Ishikawa (cell line): ENCODE results near the gene TSPAN18.

Experiments used
- CEBPB ChIP-seq: IDR thresholded peaks from 2 replicates; pipeline ENCODE4 v1.6.1; 2012
- CREB1 ChIP-seq: IDR thresholded peaks from 2 replicates; pipeline ENCODE4 v1.6.1; 2012; ENCODE audit warnings: low read depth
- EGR1 ChIP-seq: IDR thresholded peaks from 2 replicates; pipeline ENCODE4 v1.6.1; 2012
- EP300 ChIP-seq: IDR thresholded peaks from 2 replicates; pipeline ENCODE4 v1.6.1; 2012; ENCODE audit warnings: borderline replicate concordance
- NFIC ChIP-seq: IDR thresholded peaks from 2 replicates; pipeline ENCODE4 v1.6.1; 2012
- RAD21 ChIP-seq: IDR thresholded peaks from 2 replicates; pipeline ENCODE4 v1.6.1; 2012; ENCODE audit warnings: low read depth
- TAF1 ChIP-seq: IDR thresholded peaks from 2 replicates; pipeline ENCODE4 v1.6.1; 2012; ENCODE audit warnings: low read depth, mild to moderate bottlenecking
- TCF12 ChIP-seq: IDR thresholded peaks from 2 replicates; pipeline ENCODE4 v1.6.1; 2012; ENCODE audit warnings: low read depth
- TEAD4 ChIP-seq: IDR thresholded peaks from 2 replicates; pipeline ENCODE4 v1.6.1; 2012
- YY1 ChIP-seq: IDR thresholded peaks from 2 replicates; pipeline ENCODE4 v1.6.1; 2012; ENCODE audit warnings: low read depth
- TF ChIP-seq, protein P1 (sequence below): IDR thresholded peaks from 2 replicates; pipeline ENCODE4 v1.6.1; 2012
- TF ChIP-seq, protein P2 (sequence below): IDR thresholded peaks from 2 replicates; pipeline ENCODE4 v1.6.1; 2012; ENCODE audit warnings: low read depth, mild to moderate bottlenecking

DNA sequence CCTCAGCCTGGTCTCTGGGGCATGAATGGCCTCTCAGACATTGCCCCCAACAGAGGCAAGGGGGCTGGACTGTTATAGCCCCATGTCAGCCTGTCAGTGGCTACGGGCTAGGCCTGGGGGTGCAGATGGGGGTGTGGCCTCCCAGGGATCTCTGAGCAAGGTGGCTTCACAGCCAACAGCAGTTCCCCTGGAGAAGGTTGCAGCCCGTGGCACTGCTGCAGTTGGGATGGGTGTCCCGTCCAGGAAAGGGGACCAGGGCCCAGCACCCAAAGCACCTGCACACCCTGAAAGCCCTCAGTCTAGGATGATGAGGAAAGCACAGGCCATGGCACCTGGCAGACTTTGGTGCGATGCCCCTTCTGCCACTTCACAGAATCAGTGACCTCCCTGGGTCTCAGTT is 122.7 kb downstream of the TSPAN18 start:
- TF ChIP-seq CEBPB (no peak), EGR1 (no peak), EP300 (no peak), RAD21 (no peak), TCF12 (no peak), YY1 (no peak), CREB1 (no peak), TAF1 (no peak), NFIC (no peak), TEAD4 (no peak)
- TF ChIP-seq, protein P1, sequence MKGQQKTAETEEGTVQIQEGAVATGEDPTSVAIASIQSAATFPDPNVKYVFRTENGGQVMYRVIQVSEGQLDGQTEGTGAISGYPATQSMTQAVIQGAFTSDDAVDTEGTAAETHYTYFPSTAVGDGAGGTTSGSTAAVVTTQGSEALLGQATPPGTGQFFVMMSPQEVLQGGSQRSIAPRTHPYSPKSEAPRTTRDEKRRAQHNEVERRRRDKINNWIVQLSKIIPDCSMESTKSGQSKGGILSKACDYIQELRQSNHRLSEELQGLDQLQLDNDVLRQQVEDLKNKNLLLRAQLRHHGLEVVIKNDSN: no peak
- TF ChIP-seq, protein P2, sequence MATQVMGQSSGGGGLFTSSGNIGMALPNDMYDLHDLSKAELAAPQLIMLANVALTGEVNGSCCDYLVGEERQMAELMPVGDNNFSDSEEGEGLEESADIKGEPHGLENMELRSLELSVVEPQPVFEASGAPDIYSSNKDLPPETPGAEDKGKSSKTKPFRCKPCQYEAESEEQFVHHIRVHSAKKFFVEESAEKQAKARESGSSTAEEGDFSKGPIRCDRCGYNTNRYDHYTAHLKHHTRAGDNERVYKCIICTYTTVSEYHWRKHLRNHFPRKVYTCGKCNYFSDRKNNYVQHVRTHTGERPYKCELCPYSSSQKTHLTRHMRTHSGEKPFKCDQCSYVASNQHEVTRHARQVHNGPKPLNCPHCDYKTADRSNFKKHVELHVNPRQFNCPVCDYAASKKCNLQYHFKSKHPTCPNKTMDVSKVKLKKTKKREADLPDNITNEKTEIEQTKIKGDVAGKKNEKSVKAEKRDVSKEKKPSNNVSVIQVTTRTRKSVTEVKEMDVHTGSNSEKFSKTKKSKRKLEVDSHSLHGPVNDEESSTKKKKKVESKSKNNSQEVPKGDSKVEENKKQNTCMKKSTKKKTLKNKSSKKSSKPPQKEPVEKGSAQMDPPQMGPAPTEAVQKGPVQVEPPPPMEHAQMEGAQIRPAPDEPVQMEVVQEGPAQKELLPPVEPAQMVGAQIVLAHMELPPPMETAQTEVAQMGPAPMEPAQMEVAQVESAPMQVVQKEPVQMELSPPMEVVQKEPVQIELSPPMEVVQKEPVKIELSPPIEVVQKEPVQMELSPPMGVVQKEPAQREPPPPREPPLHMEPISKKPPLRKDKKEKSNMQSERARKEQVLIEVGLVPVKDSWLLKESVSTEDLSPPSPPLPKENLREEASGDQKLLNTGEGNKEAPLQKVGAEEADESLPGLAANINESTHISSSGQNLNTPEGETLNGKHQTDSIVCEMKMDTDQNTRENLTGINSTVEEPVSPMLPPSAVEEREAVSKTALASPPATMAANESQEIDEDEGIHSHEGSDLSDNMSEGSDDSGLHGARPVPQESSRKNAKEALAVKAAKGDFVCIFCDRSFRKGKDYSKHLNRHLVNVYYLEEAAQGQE: no peak
